Glutamatergic neuron (in vitro differentiated cells): ENCODE results near the gene CEMIP. TPM values are rescaled to one million over a fixed set of nuclear protein-coding genes. Genes with fewer than 3 reads are reported as not detected.

Experiments used
- DNase-seq: peaks from one replicate; pipeline ENCODE4 v3.0.0; 2022
- H3K27ac Mint-ChIP-seq: one replicate; pipeline ENCODE4 v1.8.0; 2020; ENCODE audit warnings: mild to moderate bottlenecking, mixed read lengths, inconsistent platforms; ENCODE audit not compliant: unreplicated experiment
- H3K27me3 Mint-ChIP-seq: one replicate; pipeline ENCODE4 v1.8.0; 2020; ENCODE audit warnings: mild to moderate bottlenecking, moderate library complexity, mixed read lengths, inconsistent platforms; ENCODE audit not compliant: unreplicated experiment
- H3K36me3 Mint-ChIP-seq: one replicate; pipeline ENCODE4 v1.8.0; 2020; ENCODE audit warnings: mild to moderate bottlenecking, mixed read lengths, inconsistent platforms; ENCODE audit not compliant: unreplicated experiment
- H3K4me1 Mint-ChIP-seq: one replicate; pipeline ENCODE4 v1.8.0; 2020; ENCODE audit warnings: mild to moderate bottlenecking, low read depth, mixed read lengths, inconsistent platforms; ENCODE audit not compliant: unreplicated experiment
- H3K4me3 Mint-ChIP-seq: one replicate; pipeline ENCODE4 v1.8.0; 2020; ENCODE audit warnings: mild to moderate bottlenecking, mixed read lengths, inconsistent platforms; ENCODE audit not compliant: unreplicated experiment
- H3K9me3 Mint-ChIP-seq: one replicate; pipeline ENCODE4 v1.8.0; 2020; ENCODE audit warnings: mild to moderate bottlenecking, moderate library complexity, mixed read lengths, inconsistent platforms; ENCODE audit not compliant: unreplicated experiment
- total RNA-seq: library from RNA; stranded (reverse); fragmentation: NEBNext Ultra II Directional; extraction: Animal tissue kit (Norgen Biotek cat#: 25700); gene quantifications from one replicate; pipeline ENCODE4 v1.2.1, GENCODE V29; 2021; ENCODE audit not compliant: unreplicated experiment
- TF ChIP-seq, protein P1 (sequence below): fragments of 200-600 bp; sonication (generic); IDR thresholded peaks from one replicate; pipeline ENCODE4 v1.5.0; 2021; ENCODE audit not compliant: partially characterized antibody, unreplicated experiment

CEMIP gene
- total RNA-seq, 1 donor from 2014 or later, result 0.25 TPM

DNA sequence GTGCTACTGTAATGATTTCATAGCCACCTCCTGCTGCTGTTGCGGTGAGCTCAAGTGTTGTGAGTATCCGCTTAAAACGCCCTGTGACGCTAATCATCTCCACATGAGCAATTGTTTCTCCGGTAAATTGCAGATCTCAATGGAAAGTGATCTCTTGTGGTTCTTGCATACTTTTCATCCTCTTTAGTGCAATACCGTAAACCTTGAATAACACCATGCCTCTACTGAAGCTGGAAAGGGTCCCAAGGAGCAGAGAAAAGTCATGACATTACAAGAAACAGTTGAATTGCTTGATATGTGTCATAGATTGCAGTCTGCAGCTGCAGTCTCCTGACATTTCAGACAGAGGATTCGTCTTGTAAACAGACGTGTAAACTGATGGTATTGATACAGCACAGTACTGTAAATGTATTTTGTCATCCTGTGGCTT is 6.0 kb upstream of the CEMIP start:
- DNase-seq, result no peak
- H3K27me3 Mint-ChIP-seq, result peaks cover 3% of the 10 kb centered on the region
- TF ChIP-seq, protein P1, sequence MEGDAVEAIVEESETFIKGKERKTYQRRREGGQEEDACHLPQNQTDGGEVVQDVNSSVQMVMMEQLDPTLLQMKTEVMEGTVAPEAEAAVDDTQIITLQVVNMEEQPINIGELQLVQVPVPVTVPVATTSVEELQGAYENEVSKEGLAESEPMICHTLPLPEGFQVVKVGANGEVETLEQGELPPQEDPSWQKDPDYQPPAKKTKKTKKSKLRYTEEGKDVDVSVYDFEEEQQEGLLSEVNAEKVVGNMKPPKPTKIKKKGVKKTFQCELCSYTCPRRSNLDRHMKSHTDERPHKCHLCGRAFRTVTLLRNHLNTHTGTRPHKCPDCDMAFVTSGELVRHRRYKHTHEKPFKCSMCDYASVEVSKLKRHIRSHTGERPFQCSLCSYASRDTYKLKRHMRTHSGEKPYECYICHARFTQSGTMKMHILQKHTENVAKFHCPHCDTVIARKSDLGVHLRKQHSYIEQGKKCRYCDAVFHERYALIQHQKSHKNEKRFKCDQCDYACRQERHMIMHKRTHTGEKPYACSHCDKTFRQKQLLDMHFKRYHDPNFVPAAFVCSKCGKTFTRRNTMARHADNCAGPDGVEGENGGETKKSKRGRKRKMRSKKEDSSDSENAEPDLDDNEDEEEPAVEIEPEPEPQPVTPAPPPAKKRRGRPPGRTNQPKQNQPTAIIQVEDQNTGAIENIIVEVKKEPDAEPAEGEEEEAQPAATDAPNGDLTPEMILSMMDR, result no peak
- no peaks in the 10 kb centered on the region for H3K9me3 Mint-ChIP-seq
- H3K4me1 Mint-ChIP-seq, result no peaks in the 10 kb centered on the region
- no peaks in the 10 kb centered on the region for H3K36me3 Mint-ChIP-seq
- H3K27ac Mint-ChIP-seq, result no peak overlapping the region
- no peak overlapping the region for H3K4me3 Mint-ChIP-seq

DNA sequence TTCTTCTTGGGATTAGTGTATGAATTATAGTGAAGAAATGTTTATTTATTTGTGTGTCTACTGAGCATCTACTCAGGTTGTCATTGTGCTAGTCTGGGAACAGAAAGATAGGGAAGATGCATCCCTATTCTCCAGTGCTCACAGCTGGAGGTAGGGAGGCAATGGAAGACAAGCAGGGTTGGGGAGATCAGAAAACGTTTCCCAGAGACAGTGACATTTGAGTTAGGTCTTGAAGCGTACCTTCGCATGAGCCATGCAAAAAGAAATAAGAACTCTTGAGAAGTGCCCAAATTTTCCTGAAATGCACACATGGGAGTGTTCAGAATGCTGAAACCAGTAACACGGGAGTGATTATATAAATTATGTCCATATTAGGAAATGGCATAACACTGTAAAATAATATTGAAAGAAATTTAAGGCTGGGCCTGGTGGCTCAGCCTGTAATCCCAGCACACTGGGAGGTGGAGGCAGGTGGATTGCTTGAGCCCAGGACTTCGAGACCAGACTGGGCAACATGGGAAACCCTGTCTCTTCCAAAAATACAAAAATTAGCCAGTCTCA is 5.3 kb upstream of the CEMIP start:
- Mint-ChIP-seq H3K36me3 (no peaks in the 10 kb centered on the region), H3K9me3 (no peaks in the 10 kb centered on the region), H3K27me3 (peaks cover 3% of the 10 kb centered on the region), H3K4me3 (no peak overlapping the region), H3K4me1 (no peaks in the 10 kb centered on the region), H3K27ac (no peak overlapping the region)
- TF ChIP-seq, protein P1, result no peak
- no peak for DNase-seq

DNA sequence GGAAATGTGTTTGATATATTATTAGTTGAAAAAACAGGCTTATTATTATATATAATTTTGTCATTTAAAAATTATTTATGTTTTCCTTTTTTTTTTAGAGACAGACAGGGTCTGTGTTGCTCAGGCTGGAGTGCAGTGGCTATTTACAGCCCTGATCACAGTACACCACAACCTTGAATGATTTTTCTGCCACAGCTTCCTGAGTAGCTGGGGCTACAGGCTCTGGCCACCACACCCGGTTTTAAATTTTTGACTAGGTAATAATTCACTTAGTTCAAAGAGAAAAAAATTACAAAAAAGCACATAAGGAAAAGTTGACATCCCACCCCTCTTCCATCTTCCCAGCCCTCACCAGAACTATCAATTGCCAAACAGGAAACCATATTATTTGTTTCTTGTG is 4.7 kb upstream of the CEMIP start:
- TF ChIP-seq, protein P1, result no peak
- no peaks in the 10 kb centered on the region for H3K4me1 Mint-ChIP-seq
- H3K9me3 Mint-ChIP-seq, result no peaks in the 10 kb centered on the region
- H3K4me3 Mint-ChIP-seq, result no peak overlapping the region
- no peak overlapping the region for H3K27ac Mint-ChIP-seq
- no peaks in the 10 kb centered on the region for H3K36me3 Mint-ChIP-seq
- H3K27me3 Mint-ChIP-seq, result peaks cover 3% of the 10 kb centered on the region
- no peak for DNase-seq

DNA sequence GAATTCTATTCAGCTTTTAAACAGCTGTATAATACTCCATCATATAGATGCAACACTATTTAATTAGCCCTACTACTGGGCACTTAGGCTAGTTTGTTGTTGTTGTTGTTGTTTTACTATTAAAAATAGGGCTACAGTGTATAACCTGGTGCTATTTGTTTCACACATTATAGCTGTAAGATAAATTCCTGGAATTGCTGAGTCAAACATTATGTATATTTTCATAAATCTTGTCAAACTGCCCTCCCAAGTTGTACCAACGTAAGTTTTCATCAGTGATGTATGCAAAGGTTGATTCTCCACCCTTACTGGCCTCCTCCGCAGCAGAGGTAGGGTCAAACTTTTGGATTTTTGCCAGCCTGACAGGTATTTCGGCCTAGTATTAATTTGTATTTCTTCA is 3.8 kb upstream of the CEMIP start:
- Mint-ChIP-seq H3K4me1 (peaks cover 7% of the 10 kb centered on the region), H3K27ac (no peak overlapping the region), H3K9me3 (no peaks in the 10 kb centered on the region), H3K36me3 (no peaks in the 10 kb centered on the region), H3K4me3 (no peak overlapping the region), H3K27me3 (peaks cover 10% of the 10 kb centered on the region)
- no peak for DNase-seq
- TF ChIP-seq, protein P1, result no peak

DNA sequence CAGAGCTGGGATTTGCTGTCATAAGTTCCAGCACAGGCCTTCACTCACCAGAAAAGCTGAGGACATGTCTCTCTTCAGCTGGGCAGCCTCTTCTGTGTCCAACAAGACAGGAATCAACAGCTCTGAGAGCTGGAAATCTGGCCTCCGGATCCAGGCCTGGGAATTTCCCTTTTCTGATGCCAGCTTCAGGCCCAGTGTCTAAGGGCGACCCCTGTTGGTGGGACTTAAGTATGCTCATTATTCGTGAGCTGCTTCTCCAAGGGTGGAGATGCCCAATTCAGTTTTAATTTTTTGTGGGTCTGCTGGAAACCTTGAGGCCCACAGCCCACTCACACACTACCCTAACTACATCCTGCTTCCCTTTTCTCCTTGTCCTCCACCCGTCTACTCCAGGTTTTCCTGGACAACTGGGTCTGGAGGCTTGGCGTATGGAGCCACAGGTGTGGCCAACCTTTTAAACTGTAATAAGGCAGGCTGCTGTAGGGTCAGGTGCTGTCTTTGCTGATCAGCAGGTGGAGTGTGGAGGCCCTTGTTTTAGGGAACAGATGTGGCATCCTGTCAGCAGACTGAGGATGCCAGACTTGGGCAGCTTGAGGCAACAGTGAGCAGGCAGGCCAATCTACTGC is 2.6 kb upstream of the CEMIP start:
- H3K27ac Mint-ChIP-seq, result no peak overlapping the region
- H3K4me3 Mint-ChIP-seq, result no peak overlapping the region
- H3K36me3 Mint-ChIP-seq, result no peaks in the 10 kb centered on the region
- DNase-seq, result peak; percentile 80
- TF ChIP-seq, protein P1, result peak; percentile 86
- H3K4me1 Mint-ChIP-seq, result peaks cover 7% of the 10 kb centered on the region
- H3K9me3 Mint-ChIP-seq, result peaks cover 1% of the 10 kb centered on the region
- H3K27me3 Mint-ChIP-seq, result peaks cover 14% of the 10 kb centered on the region
